GM19023 (cell line): ENCODE results near the gene BMPR1B.

ENCODE experiments used
- ATAC-seq: cut with Tn5 transposase; IDR thresholded peaks from one replicate; pipeline ENCODE4 v1.9.1; 2021; ENCODE audit warnings: mild to moderate bottlenecking, moderate library complexity; ENCODE audit not compliant: unreplicated experiment

The BMPR1B gene

GRCh38 chr4:95180531-95181242 is 422.9 kb downstream of the BMPR1B start:
- no peak for ATAC-seq

- ATAC-seq, result no peak
These were observed 423.7 kb downstream of the BMPR1B start for GRCh38 chr4:95181243-95181995.

DNA sequence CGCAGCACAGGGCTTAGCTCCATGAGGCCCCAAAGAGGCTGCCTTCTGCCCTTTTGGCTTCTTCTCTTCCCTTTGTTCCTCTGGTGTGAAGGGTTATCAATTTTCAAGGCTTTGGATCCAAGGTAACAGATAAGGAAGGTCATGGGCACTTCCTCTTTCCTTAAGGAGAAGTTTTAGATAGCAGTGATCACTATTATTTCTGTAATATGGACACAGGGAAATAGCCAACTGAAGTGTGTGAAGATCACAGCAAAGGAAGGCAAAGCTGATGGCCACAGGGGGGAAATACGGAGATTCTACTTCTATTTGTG is 424.2 kb downstream of the BMPR1B start:
- no peak for ATAC-seq

GRCh38 chr4:95183656-95184408 is 426.1 kb downstream of the BMPR1B start:
- no peak for ATAC-seq

- ATAC-seq, result no peak
These were observed 428.9 kb downstream of the BMPR1B start for GRCh38 chr4:95186666-95187065.

- no peak for ATAC-seq
These were observed 431.1 kb downstream of the BMPR1B start for GRCh38 chr4:95188701-95189370.

DNA sequence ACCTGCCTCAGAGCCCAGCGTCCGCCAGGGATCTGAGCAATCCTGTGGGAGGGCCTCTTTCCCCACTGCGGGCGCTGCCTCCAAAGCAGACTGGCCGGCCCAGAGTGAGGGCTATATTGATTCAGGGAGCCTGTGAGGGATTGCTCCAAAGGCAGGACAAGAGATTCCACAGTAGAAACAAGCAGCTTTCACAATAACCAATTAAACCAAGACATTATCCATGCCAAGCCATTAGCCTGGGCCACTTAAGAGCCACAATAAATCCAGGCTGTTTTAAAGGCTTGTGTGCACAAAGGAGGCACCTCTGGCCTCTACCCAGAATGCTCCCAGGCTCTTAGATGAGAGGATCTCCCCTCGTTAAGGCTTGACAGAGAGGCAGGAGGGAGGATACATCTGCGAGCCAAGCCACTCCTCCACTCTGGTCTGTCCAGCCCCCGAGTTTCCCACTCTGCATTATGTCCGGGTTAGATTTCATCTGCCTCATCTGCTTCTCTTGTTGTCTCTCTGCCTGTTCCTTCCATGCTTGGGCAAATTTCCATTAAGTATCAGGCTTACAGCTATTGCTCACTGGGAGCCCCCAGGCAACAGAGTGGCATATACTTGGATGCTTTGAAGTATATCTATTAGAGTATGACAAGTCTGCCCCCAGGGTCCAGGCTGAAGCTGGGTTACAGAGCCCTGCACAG is 433.1 kb downstream of the BMPR1B start:
- no peak for ATAC-seq

DNA sequence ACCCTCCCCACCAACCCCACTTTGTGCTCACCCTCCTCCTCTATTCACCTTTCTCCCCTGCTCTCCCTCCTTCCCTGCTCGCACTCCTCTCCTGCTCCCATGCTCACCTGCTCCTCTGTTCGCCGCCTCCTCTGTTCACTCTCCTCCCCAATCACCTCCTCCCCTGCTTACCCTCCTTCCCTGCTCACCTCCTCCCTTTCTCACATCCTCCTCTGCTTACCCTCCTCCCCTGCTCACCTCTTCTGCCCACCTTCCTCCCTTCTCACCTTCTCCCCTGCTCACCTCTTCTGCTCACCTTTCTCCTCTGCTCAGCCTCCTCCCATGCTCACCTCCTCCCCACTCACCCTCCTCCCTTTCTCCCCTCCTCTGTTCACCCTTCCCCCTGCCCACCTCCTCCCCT is 433.8 kb downstream of the BMPR1B start:
- ATAC-seq, result no peak

DNA sequence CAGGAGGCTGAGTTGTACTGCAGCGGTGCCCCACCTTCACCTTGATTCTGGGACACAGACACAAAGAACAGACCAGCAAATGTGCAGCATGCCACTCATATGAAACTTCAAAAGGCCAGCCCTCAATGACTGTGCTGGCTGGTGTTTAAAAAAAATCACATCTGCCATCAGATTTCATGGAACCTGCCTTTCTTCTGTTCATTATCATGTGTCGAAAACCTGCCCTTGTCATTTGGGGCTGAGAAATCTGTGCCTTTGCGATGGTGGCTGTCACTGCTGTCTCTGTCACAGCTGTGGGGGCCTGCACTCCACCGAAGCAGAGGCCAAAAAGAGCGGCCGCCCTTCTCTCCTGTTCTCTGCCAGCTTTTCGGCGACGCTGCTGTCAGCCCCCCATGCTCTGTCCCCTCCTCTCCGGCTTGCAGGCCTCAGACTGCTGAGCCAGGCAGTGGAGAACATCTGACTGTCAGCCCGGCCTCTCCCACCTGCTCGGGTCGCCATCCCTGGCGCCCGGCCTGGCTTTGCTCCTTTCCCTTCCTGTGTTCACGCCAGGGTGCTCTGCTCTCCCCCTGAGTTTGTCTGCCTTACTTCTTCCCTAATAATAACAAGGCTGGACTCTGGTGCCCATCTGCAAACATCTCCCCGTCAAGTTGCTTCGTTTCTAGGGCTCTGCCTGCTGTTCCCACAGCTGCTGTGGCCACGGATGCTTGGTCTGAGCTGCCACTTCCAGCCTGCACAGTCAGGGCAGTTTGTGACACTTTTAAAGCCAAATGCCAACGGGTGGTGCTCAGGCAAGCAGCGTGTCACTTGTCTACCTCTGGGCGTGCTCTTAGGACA is 435.9 kb downstream of the BMPR1B start:
- ATAC-seq, result no peak

GRCh38 chr4:95197353-95197752 is 439.6 kb downstream of the BMPR1B start:
- ATAC-seq, result no peak

DNA sequence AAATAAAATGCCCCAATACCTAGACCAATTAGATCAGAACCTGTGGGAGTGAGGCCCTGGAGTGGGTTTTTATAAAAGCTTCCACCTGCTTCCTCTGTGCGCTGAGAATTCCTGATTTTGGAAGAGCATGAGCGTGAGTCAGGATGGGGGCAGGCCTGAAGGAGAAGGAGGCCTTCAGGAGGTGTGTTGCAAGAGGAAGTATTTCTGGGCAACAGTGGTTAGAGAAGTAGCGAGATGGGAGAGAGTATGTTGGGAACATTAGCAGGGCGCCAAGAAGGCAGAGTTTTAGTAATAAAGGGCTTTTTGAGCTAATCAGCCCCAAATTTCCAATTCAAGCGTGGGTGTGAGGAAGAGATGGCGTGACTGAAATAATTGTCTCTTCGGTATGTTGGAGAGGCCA is 441.2 kb downstream of the BMPR1B start:
- no peak for ATAC-seq

DNA sequence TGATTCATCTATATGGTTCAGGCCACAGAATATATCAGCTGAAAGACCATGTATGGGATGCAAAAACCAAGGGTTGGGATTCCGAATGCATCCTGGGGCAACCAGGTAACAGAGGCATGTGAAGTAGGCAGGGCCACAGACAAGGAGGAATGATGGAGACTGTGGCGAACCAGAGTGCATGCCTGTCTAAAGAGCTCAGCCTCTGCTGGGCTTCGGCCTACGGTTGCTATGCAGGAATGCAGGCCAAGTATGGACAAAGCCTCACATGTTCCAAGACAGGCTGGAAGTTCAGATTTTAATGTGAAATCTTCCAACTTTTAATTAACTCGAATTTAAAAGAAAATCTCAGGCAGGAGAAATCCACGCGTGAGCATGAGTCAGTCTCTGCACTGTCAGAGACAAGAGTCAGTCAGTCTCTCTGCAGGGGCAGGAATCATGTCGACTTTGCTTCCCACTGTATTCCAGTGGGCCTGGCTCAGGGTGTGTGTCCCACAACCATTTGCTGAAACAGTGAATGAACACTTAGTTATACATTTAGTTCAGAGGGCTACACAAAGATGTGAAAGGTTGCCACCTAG is 446.6 kb downstream of the BMPR1B start:
- no peak for ATAC-seq

DNA sequence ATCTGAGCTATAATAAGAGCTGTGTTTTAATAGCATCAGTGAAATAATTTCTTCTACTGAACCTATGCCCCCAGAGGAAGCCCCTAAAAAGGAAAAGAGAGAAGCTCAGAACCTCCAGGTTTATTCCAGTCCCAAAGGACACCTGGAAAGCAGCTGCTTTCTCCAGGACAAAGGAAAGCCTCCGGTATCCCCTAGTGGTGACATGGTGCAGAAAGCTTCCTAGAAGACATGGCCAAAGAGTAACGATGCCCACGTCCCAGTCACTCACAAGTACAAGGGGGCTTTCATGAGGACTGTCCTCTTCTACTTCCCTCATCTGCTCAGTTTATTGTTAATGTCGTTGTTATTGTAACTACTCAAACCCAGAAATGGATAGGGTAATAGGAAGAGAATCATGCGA is 447.1 kb downstream of the BMPR1B start:
- ATAC-seq, result no peak
